K562 (cell line): ENCODE data around the gene SLIT1. TPM values are rescaled to one million over a fixed set of nuclear protein-coding genes. Genes with fewer than 3 reads are reported as not detected.
A peak's percentile ranks its signal among the peaks of the same experiment; 100 is the strongest.

Source experiments
- ATAC-seq: fragments of 200-7000 bp; cut with Tn5 transposase; 3 replicates; pipeline ENCODE4 v1.9.1; 2020; ENCODE audit warnings: moderate library complexity
- BruUV-seq: library from RNA; stranded (reverse); fragments of 400-500 nt; replicated peaks from 2 replicates; lab custom pipeline; 2021; lab: Mats Ljungman, UMichigan
- CTCF ChIA-PET: fragments of 300-600 bp; formaldehyde crosslinking; extraction: SDS; loops from one replicate; lab custom pipeline; 2021; ENCODE audit warnings: low intra/inter-chr PET ratio; lab: Yijun Ruan, JAX
- POLR2A ChIA-PET: fragments of 300-600, 350-650 bp; sonication (Branson Sonifier 250); formaldehyde crosslinking; extraction: SDS; loops from one replicate; lab custom pipeline; 2021; ENCODE audit warnings: antibody characterized with exemption, inconsistent platforms; lab: Yijun Ruan, JAX
- DNase-seq, 4 experiments: peaks; one replicate each; pipeline versions ENCODE4 v3.0.0 to v3.0.0-alpha.2; 2011 to 2018; ENCODE audit warnings: low spot score in 3 of 4, mixed read lengths in 3 of 4; ENCODE audit errors: extremely low read depth in 1 of 4
- FAIRE-seq: peaks from 2 replicates; lab custom pipeline; 2011; peaks lifted over from hg19 to GRCh38; lab: Jason Lieb, UNC
- H2AFZ ChIP-seq: 2 replicates; pipeline ENCODE4 v1.6.0; 2011; ENCODE audit warnings: low read depth, low read length, control low read depth, inconsistent platforms
- H3K27ac ChIP-seq: fragments of 200-600 bp; 3 replicates; pipeline ENCODE4 v1.8.0; 2011; ENCODE audit warnings: low read depth, mild to moderate bottlenecking, control low read depth, inconsistent platforms, low read length, moderate library complexity, mixed read lengths; ENCODE audit errors: extremely low read depth
- H3K27me3 ChIP-seq, 2 experiments: fragments of 300-600 bp in 1 of 2; 2 replicates in 1 of 2; 3 replicates in 1 of 2; pipeline versions ENCODE4 v1.6.0 to v1.8.0; 2011; ENCODE audit warnings: inconsistent platforms in 2 of 2, low read length in 2 of 2, mild to moderate bottlenecking in 1 of 2, mixed read lengths in 1 of 2, moderate library complexity in 1 of 2; ENCODE audit not compliant: control insufficient read depth in 2 of 2, insufficient read depth in 2 of 2
- H3K36me3 ChIP-seq: fragments of 300-600 bp; 3 replicates; pipeline ENCODE4 v1.8.0; 2011; ENCODE audit warnings: mild to moderate bottlenecking, low read length, inconsistent platforms; ENCODE audit not compliant: control insufficient read depth, insufficient read depth
- H3K4me1 ChIP-seq, 2 experiments: fragments of 200-600 bp in 1 of 2; replicated peaks in 1 of 2; 2 replicates in 1 of 2; 3 replicates in 1 of 2; pipeline versions ENCODE4 v1.5.1 to v1.8.0; 2011; ENCODE audit warnings: inconsistent platforms in 2 of 2, low read length in 2 of 2, mild to moderate bottlenecking in 1 of 2, mixed read lengths in 1 of 2, moderate library complexity in 1 of 2; ENCODE audit not compliant: control insufficient read depth in 2 of 2, insufficient read depth in 2 of 2
- H3K4me2 ChIP-seq: 2 replicates; pipeline ENCODE4 v1.6.1; 2011; ENCODE audit warnings: low read length, control low read depth, inconsistent platforms, mixed read lengths; ENCODE audit not compliant: insufficient read depth
- H3K4me3 ChIP-seq: fragments of 200-600 bp; sonication (generic), shearing (Covaris generic); 2 replicates; pipeline ENCODE4 v1.5.1; 2016; ENCODE audit warnings: control low read depth, inconsistent platforms
- H3K79me2 ChIP-seq: fragments of 200-600 bp; 3 replicates; pipeline ENCODE4 v1.8.0; 2011; ENCODE audit warnings: low read length, inconsistent platforms; ENCODE audit not compliant: control insufficient read depth, insufficient read depth
- H3K9ac ChIP-seq, 2 experiments: 2 replicates each; pipeline versions ENCODE4 v1.6.0 to v1.6.1; 2011; ENCODE audit warnings: low read depth in 2 of 2, low read length in 2 of 2, control low read depth in 1 of 2, inconsistent platforms in 1 of 2, mild to moderate bottlenecking in 1 of 2, mixed read lengths in 1 of 2; ENCODE audit not compliant: insufficient read depth in 1 of 2
- H3K9me1 ChIP-seq: one replicate; pipeline ENCODE4 v1.6.0; 2011; ENCODE audit warnings: inconsistent platforms, mild to moderate bottlenecking, low read length, moderate library complexity; ENCODE audit not compliant: control insufficient read depth, insufficient read depth
- H3K9me3 ChIP-seq: replicated peaks from 2 replicates; pipeline ENCODE4 v1.5.1; 2011; ENCODE audit warnings: low read depth, low read length, inconsistent platforms; ENCODE audit not compliant: control insufficient read depth, insufficient read depth
- H4K20me1 ChIP-seq: replicated peaks from 2 replicates; pipeline ENCODE4 v1.6.1; 2011; ENCODE audit warnings: low read length, inconsistent platforms, mixed read lengths; ENCODE audit not compliant: control insufficient read depth, insufficient read depth
- WGBS: fragments of 100-300 bp; shearing (Covaris generic); methylation state at CpG from one replicate; pipeline ENCODE4 v1.1.6; 2016; ENCODE audit warnings: low coverage, mixed read lengths; ENCODE audit not compliant: insufficient coverage; ENCODE audit errors: missing lambda C conversion rate; 5-methylcytosine and 5-hydroxymethylcytosine counted together
- in situ Hi-C: fragments of 300-500 bp; cut with MboI; formaldehyde crosslinking; loops from 4 replicates; pipeline ENCODE4 v1.15.0; 2018; ENCODE audit warnings: inconsistent platforms, mixed read lengths
- intact Hi-C: fragments of 100-400 bp; cut with micrococcal nuclease; formaldehyde crosslinking; loops from 2 replicates; pipeline ENCODE4 v1.14.2; 2022
- polyA plus RNA-seq, 8 experiments: library from polyadenylated mRNA; depleted of rRNA in 4 of 8; stranded (reverse) in 5 of 8; unstranded in 3 of 8; fragments of >200 nt; fragmentation: Nextera tagmentation in 2 of 8; fragmentation: Illumina TruSeq in 1 of 8; extraction: Ambion mirVana in 2 of 8; extraction: Trizol in 1 of 8; gene quantifications; 2 replicates each; pipeline versions ENCODE4 v1.2.1 to v1.2.3, GENCODE V29; 2011 to 2014; ENCODE audit warnings: inconsistent platforms in 1 of 8, missing spikeins in 1 of 8
- total RNA-seq, 7 experiments: library from RNA; depleted of rRNA in 6 of 7; stranded (reverse); fragments of >200 nt in 6 of 7; fragmentation: Illumina TruSeq in 2 of 7; extraction: Trizol in 2 of 7; gene quantifications; 2 replicates each; pipeline versions ENCODE4 v1.2.1 to v1.2.3, GENCODE V29; 2011 to 2021; ENCODE audit warnings: low replicate concordance in 1 of 7
- TF ChIP-seq, protein P1 (sequence below): fragments of 450-650 bp; IDR thresholded peaks from 2 replicates; pipeline ENCODE4 v1.6.1; 2016
- TF ChIP-seq, protein P2 (sequence below): fragments of 450-650 bp; formaldehyde crosslinking; IDR thresholded peaks from 2 replicates; pipeline ENCODE4 v1.4.0; 2022; ENCODE audit warnings: missing genetic modification characterization

Gene SLIT1
- total and polyA plus RNA-seq, 9 of the 15 experiments (the other 6 are each of a cell fraction or from before 2014, with no cell fraction given): 0.01 to 0.11 (median 0.04) TPM; not detected in 3

- TF ChIP-seq, protein P1, sequence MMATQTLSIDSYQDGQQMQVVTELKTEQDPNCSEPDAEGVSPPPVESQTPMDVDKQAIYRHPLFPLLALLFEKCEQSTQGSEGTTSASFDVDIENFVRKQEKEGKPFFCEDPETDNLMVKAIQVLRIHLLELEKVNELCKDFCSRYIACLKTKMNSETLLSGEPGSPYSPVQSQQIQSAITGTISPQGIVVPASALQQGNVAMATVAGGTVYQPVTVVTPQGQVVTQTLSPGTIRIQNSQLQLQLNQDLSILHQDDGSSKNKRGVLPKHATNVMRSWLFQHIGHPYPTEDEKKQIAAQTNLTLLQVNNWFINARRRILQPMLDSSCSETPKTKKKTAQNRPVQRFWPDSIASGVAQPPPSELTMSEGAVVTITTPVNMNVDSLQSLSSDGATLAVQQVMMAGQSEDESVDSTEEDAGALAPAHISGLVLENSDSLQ: peak; percentile 19; the same call in 1 of the 2 replicates
- TF ChIP-seq, protein P2, sequence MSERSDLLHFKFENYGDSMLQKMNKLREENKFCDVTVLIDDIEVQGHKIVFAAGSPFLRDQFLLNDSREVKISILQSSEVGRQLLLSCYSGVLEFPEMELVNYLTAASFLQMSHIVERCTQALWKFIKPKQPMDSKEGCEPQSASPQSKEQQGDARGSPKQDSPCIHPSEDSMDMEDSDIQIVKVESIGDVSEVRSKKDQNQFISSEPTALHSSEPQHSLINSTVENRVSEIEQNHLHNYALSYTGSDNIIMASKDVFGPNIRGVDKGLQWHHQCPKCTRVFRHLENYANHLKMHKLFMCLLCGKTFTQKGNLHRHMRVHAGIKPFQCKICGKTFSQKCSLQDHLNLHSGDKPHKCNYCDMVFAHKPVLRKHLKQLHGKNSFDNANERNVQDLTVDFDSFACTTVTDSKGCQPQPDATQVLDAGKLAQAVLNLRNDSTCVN (CRISPR knock-in tag): no peak
- Histone ChIP-seq H3K9ac (no peak overlapping the region), H3K9me1 (no peaks in the 10 kb centered on the region), H3K27ac (no peak overlapping the region), H3K27me3 (peaks cover 4 to 59% of the 10 kb centered on the region in 2 experiments; a peak in 4 of 5 replicates), H3K4me1 (peaks cover 0 to 10% of the 10 kb centered on the region in 2 experiments; a peak in 2 of 5 replicates), H3K79me2 (no peaks in the 10 kb centered on the region), H2AFZ (no peak overlapping the region), H3K9me3 (no peaks in the 10 kb centered on the region), H3K36me3 (no peaks in the 10 kb centered on the region), H4K20me1 (no peaks in the 10 kb centered on the region), H3K4me3 (no peak overlapping the region), H3K4me2 (no peak overlapping the region)
- intact Hi-C loops: no loop called here
- DNase-seq (no peak), FAIRE-seq (no peak), ATAC-seq (no peak)
- 10% methylated on average over 8 of the region's 20 CpGs for WGBS
- in situ Hi-C loops: no loop called here
- ChIA-PET CTCF (no interaction called here), POLR2A (no interaction called here)
- BruUV-seq: no TSS peak
Measured at GRCh38 chr10:97063271-97063982, 122.3 kb downstream of the SLIT1 start.
